TTC549 (cell line): ENCODE results near the gene CLCN3.
"Not testable (repeated sequence)": the region's sequence is repeated elsewhere in the genome, so short reads cannot be mapped to it uniquely, and the experiment has no call there.

Source experiments
- FAIRE-seq: peaks from 2 replicates; lab custom pipeline; 2012; peaks lifted over from hg19 to GRCh38; lab: Jason Lieb, UNC

Gene CLCN3

DNA sequence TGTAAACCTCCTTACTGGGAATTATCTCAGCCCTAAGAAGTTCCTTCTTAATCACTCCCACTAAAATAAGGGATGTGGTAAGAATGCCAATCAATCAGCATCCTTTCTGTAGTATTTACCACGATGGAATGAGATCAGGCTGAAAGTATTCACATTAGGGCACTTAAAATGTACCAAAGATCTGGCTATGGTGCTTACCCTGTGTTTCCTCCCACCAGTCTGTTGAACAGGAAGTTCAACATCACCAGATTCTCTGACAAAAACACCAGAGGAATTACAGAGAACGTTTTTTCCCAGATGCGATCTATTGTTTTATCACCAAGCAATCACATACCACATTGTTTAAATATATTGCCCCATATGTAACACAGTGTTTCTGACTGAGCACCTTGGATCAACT lies 2.1 kb upstream of the CLCN3 start:
- no peak for FAIRE-seq

DNA sequence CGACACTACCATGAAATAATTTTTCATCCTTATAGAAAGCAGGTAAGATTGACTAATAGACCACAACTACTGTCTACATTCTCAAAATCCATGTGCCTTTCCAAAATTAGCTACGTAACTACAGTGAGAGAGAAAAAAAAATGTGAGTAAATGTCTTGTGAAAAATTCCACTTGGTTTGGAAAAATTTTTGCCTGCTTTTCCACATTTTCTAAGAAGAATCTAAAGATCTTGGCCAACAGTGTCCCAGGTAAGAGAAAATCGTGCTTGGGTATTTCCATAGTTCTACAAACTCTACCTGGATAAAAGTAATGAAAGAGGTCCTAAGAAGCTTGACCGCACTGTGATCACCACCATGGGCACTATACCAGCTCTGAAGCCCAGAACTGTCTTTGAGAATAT lies 1.4 kb upstream of the CLCN3 start:
- FAIRE-seq: no peak

DNA sequence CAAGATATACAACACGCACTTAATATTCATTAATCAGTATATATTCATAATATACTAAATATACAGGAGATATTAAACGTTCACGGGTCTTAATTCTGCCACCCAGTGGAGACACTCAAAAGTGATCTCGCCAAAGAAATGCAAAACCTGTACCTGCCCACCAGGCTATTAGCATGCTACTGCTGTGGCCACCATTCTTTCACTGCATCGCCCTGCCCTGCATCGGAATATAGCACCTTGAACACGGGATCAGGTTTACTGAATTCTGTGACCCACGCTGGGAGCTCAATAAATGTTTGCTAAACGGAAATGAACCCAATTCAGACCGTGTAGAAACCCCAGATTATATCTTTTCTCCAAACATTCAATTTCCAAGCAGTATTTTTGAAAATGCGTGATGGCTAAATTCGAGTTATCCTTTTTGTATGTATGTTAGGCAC lies 840 bp upstream of the CLCN3 start:
- no peak for FAIRE-seq

DNA sequence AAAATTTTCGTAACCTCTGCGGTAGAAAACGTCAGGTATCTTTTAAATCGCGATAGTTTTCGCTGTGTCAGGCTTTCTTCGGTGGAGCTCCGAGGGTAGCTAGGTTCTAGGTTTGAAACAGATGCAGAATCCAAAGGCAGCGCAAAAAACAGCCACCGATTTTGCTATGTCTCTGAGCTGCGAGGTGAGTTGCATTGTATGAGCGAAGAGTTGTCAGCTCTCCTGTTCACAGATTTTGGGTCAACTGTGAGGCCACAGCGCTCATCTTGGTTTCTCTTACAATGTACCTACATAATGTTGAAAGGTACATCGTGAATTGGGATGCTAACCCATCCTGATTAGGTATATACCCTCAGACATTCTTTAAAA lies 486 bp downstream of the CLCN3 start:
- no peak for FAIRE-seq

DNA sequence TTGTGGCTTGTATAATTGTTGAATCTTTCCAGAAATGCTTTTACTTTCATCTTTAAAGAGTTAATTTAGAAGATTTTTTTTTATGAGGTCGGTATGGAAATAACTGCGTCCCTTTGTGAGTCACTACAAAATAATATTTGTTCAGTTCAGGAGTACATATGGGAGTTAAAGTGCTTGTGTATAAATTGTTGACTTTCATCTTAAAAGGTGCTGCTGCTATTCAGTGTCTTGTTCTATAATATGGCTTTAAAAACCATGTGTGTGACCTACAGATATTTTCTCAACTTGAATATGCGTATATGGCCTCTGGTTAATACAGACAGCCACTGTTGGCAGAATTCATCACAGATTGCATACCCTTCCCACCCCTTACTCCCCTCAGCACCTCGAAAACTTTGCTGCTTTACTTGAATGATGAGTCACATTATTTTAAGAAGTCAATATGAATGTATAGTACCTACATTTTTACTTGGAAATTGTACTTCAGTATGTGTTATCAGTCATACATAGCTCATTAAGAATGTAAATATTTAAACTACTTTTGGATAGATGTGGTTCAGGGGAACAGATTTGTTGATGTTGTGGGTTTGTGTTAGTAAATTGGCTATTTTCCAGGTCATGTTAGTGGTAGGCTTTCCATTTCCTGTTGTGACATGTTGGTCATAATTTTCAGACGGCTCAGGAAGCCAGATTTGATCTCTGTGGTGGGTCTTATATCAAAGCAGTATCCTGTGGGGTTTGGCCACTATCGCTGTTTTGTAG lies 1.5 kb downstream of the CLCN3 start:
- no peak for FAIRE-seq

DNA sequence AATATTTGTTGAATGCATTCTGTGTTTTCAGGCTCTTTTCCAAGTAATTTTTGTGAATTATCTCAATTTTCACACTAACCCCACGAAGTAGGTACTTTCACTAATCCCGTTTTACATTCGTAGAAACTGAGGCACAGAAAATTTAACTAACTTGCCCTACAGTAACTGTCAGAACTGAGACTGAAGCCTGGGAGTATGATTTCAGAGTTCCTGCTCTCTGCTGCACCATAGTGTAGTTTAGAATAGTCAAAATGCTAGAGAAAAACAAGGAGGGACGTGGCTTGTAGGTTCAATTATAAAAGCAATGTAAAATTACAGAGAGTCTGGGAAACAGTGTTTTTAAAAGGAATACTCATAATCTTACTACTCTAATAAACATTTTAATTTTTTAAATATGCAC lies 2.2 kb downstream of the CLCN3 start:
- no peak for FAIRE-seq

DNA sequence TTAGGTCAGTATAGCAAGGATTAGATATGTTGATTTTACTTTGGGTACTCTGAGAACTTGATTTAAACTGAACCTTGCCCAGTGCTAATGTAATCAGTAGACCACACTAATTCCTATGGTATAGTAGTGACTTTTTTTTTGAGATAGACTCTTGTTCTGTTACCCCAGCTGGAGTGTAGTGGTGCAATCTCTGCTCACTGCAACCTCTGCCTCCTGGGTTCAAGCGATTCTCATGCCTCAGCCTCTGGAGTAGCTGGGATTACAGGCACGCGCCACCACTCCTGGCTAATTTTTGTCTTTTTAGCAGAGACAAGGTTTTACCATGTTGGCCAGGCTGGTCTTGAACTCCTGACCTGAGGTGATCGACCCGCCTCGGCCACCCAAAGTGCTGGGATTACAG lies 3.6 kb downstream of the CLCN3 start:
- not testable (repeated sequence) for FAIRE-seq

DNA sequence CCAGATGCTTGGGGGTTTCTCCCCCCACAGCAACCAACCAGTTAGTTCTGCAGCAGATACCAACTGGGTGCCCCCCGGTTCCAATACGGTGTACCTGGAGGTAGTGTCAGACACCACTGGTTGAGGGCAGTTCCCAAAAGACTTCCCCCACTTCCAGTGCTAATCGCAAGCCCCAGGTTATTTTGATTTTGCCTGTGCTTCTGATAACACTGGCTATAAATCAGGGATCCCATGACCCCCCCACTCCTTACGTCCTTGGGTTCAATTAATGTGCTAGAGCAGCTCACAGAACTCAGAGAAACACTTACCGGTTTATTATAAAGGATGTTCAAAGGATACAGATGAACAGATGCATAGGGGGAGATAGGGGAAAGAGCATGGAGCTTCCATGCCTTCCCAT lies 5.5 kb downstream of the CLCN3 start:
- FAIRE-seq: no peak

DNA sequence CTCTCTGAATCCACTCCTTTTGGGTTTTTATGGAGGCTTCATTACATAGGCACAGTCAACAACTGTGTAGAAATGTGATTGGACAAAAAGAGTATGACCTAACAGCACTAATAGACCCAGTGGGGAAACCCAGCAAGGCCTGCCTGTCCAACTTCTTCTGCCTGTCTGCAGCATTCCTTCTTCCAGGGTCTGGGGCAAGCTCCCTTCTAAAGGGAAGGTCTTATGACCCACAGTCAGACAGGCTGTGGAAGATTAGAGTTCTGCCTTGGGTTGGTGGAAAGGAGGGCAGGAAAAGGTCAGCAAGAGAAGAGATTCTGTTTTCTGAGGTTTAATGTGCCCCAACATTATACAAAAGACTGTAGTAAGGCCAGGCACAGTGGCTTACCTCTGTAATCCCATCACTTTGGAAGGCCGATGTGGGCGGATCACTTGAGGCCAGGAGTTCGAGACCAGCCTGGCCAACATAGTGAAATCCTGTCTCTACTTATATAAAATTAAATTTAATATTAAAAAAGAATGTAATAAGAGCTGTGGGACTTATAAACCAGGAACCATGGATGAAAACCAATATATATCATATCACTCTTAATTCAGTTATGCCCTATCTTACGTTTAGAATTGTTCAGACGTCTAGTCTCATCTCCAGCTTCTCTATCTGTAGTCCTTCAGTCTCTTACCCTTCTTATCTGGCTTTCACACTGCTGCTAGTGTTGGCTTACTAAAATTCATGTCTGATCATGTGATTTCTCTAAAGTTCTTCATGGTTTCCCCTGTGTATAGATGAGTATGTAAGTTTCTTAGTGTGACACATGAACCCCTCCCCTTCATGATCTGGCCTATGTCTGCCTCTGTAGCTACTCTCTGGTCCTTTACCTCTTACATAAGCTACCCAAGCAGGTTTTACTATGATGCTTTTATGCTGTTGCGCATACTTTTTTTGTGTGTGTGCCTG lies 6.2 kb downstream of the CLCN3 start:
- no peak for FAIRE-seq

DNA sequence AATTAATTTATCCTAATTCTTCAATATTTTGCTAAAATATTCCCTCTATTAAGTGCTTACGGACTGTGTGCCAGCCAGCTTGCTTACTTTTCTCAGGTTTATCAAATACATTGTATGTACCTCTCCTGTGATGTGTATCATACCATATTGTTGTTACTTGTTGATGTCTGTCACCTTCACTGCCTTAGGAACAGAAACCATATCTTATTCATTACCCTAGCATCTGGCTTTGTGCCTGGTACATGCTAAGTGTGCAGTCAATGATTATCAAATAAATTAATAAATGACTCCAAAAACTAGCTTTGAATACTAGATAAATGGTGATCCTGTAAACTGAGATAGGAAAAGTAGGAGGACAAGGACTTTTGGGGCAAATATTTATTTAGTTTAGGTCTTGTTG lies 6.9 kb downstream of the CLCN3 start:
- FAIRE-seq: no peak

DNA sequence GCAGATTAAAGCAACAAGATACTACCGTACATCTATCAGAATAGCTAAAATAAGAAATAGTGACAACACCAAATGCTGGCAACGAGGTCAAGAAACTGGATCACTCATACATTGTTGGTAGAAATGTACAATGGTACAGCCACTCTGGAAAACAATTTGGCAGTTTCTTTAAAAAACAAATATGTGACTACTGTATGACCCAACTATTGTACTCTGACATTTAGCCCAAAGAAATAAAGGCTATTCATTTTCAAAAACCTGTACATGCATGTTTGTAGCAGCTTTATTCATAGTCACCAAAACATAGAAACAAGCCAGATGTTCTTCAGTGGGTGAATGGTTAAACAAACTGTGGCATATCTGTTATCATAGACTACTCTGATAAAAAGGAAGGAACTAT lies 8.2 kb downstream of the CLCN3 start:
- FAIRE-seq: no peak

DNA sequence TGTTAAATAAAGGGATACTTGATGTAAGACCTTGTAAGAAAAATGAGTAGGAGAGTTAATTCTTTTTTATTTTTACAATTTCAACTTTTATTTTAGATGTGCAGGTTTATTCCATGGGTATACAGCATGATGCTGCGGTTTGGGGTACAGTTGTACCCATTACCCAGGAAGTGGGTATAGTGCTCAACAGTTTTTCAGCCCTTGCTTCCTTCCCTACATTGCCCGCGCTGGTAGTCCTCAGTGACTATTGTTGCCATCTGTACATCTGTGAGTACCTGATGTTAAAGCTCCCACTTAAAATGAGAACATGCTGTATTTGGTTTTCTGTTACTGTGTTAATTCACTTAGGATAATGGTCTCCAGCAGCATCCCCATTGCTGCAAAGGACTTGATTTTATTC lies 9.7 kb downstream of the CLCN3 start:
- FAIRE-seq: no peak

DNA sequence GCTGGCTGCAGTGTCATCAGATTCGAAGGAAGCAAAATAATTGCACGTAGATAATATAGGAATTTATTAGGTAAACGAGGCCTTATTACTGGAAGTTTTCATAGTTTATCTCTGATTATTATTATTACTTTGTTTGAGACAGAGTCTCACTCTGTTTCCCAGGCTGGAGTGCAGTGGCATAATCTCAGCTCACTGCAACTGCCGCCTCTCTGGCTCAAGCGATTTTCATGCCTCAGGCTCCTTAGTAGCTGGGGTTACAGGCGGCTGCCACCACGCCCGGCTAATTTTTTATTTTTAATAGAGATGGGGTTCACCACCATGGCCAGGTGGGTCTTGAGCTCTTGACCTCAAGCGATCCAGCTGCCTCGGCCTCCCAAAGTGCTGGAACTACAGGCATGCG lies 12.5 kb downstream of the CLCN3 start:
- no peak for FAIRE-seq

DNA sequence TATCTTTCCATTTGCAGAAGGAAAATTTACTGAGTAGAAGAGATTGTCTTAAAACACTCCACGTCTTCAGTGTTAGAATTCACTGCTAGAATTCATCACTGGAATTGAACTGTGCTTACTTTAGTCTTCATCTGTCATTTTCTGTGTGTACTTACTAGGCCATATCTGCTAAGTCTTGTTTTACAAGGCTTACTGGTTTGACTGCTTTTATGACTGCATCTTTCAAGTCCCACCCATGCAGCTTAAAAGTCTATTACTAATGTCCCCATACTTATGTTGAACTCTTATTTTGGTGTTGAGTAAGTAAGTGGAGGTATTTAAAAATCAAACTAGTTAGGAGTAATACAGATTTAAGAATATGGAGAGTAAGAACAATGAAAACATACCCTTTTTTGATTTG lies 14.6 kb downstream of the CLCN3 start:
- no peak for FAIRE-seq

DNA sequence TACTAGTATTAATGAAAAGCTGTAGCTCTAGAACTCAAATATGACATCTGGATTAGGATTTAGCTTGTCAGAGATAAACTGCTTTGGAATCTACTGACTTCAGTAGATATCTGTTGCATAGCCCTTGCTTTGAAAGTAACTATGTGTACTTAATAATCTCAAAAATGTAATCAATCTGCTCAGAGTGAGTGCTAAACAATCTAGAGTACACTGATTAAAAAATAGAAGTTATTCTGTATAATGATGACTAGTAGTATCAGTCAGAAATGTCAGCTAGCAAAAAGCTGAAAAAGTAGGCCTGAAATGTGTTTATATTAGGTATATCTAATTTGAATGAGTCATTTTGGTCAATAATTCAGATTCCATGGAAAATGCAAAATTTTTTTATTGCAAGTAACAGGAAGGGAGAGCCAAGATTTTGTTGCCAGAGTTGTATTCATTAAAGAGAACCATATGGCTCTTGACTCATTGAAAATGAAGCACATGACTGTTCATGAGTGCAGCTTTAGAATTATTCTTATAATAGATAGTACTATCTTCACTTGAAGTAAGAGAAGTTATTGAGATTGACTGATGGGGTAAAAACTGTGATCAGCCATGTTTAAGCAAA lies 20.0 kb downstream of the CLCN3 start:
- no peak for FAIRE-seq

DNA sequence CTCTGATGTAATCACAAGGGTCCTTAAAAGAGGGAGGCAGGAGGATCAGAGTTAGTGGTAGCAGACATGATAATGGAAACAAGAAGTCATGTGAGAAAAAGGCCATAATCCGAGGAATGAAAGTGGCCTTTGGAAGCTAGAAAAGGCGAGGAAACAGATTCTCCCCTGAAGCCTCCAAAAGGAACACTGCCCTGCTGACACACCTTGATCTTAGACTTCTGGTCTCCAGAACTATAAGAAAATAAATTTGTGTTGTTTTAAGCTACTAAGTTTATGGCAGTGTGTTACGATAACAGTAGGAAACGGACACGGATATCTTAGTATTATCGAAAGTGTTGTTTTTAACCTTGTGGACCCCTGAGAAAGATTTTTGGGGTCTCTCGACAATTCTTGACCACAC lies 24.4 kb downstream of the CLCN3 start:
- no peak for FAIRE-seq

DNA sequence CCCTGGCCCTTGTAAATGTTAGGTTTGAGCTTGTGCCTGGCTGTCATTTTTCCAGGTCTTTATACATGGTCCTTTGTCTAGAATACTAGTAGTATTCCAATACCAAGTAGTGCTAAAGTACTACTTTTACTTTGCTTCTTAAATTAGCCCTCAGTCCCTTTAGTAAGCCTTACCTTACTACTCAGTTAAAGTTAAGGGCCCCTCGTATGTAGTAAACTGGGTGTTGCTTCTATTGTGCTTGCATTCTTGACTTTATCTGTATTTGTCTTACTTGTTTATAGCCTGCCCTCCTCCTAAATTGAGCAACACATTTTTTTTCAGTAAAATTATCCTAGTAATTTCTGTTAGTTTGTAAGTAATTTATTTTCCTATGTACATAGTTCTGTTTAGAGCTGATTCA lies 25.2 kb downstream of the CLCN3 start:
- FAIRE-seq: no peak

DNA sequence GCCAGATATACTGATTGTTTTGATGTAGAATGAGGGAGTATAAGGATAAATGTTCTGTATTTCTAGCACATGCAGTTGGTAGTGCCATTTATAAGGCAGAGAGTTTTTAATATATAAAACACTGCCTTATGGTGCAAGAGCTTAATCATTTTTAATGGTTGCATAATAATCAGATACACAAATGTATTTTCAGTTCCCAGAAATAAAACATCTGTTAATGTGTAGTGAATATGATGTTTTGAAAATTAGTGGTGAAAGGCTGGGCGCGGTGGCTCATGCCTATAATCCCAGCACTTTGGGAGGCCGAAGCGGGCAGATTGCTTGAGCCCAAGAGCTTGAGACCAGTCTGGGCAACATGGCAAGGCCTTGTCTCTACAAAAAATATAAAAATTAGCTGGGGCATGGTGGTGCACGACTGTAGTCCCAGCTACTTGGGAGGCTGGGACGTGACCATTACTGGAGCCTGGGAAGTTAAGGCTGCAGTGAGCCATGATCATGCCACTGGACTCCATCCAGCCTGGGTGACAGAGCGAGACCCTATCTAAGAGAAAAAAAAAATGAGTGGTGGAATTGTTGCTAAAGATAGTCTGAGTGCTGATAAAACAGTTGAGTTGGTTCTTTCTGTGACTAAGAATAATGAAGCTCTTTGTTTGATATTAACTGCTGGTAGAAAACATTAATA lies 29.3 kb downstream of the CLCN3 start:
- no peak for FAIRE-seq

DNA sequence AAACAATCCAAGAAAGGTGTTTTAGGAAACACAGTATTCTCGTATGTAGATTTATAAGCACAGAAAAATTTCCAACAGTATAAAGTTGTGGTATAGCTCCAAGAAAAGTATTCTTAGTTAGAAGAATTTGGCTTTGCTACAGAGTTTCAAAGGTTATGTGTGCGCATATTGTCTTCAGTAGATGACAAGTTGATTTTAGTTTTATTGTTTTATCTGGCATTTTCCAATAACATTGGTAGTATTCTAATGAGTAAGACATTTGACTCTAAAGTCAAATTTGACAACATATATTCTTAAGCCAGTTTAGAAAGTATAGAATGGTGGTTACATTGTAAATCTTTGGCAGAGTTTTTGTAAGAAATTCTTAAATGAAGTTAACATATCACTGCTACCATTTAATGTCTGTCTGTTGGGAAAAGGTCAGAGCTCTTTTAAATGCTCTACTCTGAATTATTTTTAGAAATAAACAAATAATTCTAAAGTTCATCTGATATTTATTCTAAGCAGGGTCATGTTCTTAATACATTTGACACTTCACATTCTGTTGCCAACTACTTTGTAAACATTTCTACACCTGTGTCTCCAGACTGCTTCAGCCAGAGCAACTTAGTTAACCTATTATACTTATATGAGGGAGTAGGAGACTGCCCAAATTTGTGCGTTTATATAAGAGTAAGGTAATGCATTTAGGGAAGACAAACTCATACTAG lies 30.0 kb downstream of the CLCN3 start:
- no peak for FAIRE-seq

DNA sequence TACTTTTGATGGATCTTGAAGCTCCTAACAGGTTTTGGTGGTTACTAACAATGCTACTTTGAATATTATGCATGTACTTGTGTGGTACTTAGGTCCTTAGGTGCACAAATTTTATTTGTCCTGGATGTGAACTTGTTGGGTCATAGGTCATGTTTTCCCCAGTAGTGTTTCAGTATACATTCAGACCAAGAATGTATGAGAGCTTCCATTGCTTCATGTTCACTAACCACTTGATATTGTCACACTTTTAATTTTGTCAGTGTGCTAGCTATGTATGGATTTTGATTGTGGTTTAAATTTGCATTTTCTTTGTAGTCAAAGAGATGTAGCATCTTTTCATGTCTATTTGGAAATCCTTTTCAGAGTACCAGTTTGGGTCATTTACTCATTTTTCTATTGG lies 32.2 kb downstream of the CLCN3 start:
- FAIRE-seq: no peak

DNA sequence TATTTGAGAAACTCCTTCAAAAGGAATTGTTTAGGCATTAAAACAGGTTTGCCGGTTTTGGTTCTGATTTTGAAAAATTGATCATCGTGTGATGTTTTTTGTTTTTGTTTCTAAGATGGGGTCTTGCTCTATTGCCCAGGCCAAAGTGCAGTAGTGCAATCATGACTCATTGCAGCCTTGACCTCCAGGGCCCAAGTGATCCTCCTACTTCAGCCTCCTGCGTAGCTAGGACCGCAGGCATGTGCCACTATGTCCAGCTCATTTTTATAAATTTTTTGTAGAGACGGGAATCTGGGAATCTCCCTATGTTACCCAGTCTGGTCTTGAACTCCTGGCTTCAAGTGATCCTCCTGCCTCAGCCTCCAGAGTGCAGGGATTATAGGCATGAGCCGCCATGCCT lies 35.0 kb downstream of the CLCN3 start:
- FAIRE-seq: no peak
